HepG2 (cell line): ENCODE results near the gene FARSB. TPM values are rescaled to one million over a fixed set of nuclear protein-coding genes. Genes with fewer than 3 reads are reported as not detected.
A peak's percentile ranks its signal among the peaks of the same experiment; 100 is the strongest.

Experiments
- CEBPG ChIP-seq: IDR thresholded peaks from 2 replicates; pipeline ENCODE4 v1.6.1; 2016
- FOXK2 ChIP-seq: fragments of 450-650 bp; IDR thresholded peaks from 2 replicates; pipeline ENCODE4 v1.6.1; 2016
- HDAC2 ChIP-seq: sonication (generic); formaldehyde crosslinking; IDR thresholded peaks from 2 replicates; pipeline ENCODE4 v1.4.0; 2020; ENCODE audit warnings: missing genetic modification reagents
- ISL2 ChIP-seq: sonication (generic); formaldehyde crosslinking; IDR thresholded peaks from 2 replicates; pipeline ENCODE4 v1.5.0; 2020; ENCODE audit warnings: missing genetic modification reagents
- ISX ChIP-seq: sonication (generic); formaldehyde crosslinking; conservative IDR thresholded peaks from 2 replicates; pipeline ENCODE4 v1.5.0; 2020; ENCODE audit warnings: missing genetic modification reagents
- KDM3A ChIP-seq: IDR thresholded peaks from 2 replicates; pipeline ENCODE4 v1.6.1; 2018; ENCODE audit warnings: low read depth, missing compliant biosample characterization
- MTA1 ChIP-seq: sonication (generic); formaldehyde crosslinking; IDR thresholded peaks from 2 replicates; pipeline ENCODE4 v1.4.0; 2020; ENCODE audit warnings: missing genetic modification reagents, mild to moderate bottlenecking, borderline replicate concordance
- POGK ChIP-seq: sonication (generic); formaldehyde crosslinking; conservative IDR thresholded peaks from 2 replicates; pipeline ENCODE4 v1.8.0; 2022; ENCODE audit warnings: mild to moderate bottlenecking, moderate library complexity, missing genetic modification reagents
- PRMT3 ChIP-seq: sonication (generic); formaldehyde crosslinking; IDR thresholded peaks from 2 replicates; pipeline ENCODE4 v1.8.1; 2022; ENCODE audit warnings: low read depth, mild to moderate bottlenecking, moderate library complexity, missing genetic modification reagents, borderline replicate concordance
- SNRNP70 ChIP-seq: fragments of 200-400 bp; formaldehyde crosslinking; IDR thresholded peaks from 2 replicates; pipeline ENCODE4 v1.6.1; 2017; ENCODE audit warnings: mild to moderate bottlenecking, low read depth, low read length, moderate library complexity
- TGIF2 ChIP-seq: IDR thresholded peaks from 2 replicates; pipeline ENCODE4 v1.6.1; 2016; ENCODE audit warnings: control low read depth, missing compliant biosample characterization
- ZBTB21 ChIP-seq: sonication (generic); formaldehyde crosslinking; IDR thresholded peaks from 2 replicates; pipeline ENCODE4 v1.4.0; 2020; ENCODE audit warnings: missing genetic modification reagents
- ZBTB38 ChIP-seq: sonication (generic); formaldehyde crosslinking; IDR thresholded peaks from 2 replicates; pipeline ENCODE4 v1.5.1; 2020; ENCODE audit warnings: mild to moderate bottlenecking, missing genetic modification reagents
- ZFP1 ChIP-seq: IDR thresholded peaks from 2 replicates; pipeline ENCODE4 v1.6.1; 2016
- ZFP82 ChIP-seq: sonication (generic); formaldehyde crosslinking; IDR thresholded peaks from 2 replicates; pipeline ENCODE4 v1.5.1; 2020; ENCODE audit warnings: mild to moderate bottlenecking, missing genetic modification reagents, borderline replicate concordance
- ZNF143 ChIP-seq: sonication (generic); formaldehyde crosslinking; IDR thresholded peaks from 2 replicates; pipeline ENCODE4 v1.4.0; 2020; ENCODE audit warnings: missing genetic modification reagents
- ZNF331 ChIP-seq: sonication (generic); formaldehyde crosslinking; IDR thresholded peaks from 2 replicates; pipeline ENCODE4 v1.4.0; 2020; ENCODE audit warnings: missing genetic modification reagents
- ZNF549 ChIP-seq: sonication (generic); formaldehyde crosslinking; IDR thresholded peaks from 2 replicates; pipeline ENCODE4 v1.5.0; 2020; ENCODE audit warnings: missing genetic modification reagents
- ZNF563 ChIP-seq: sonication (generic); formaldehyde crosslinking; IDR thresholded peaks from 2 replicates; pipeline ENCODE4 v1.8.0; 2022; ENCODE audit warnings: mild to moderate bottlenecking, moderate library complexity, missing genetic modification reagents
- ZNF878 ChIP-seq: sonication (generic); formaldehyde crosslinking; IDR thresholded peaks from 2 replicates; pipeline ENCODE4 v1.8.1; 2023; ENCODE audit warnings: mild to moderate bottlenecking, missing genetic modification reagents, moderate library complexity
- polyA plus RNA-seq, 8 experiments: library from polyadenylated mRNA; depleted of rRNA in 3 of 8; stranded (reverse) in 7 of 8; unstranded in 1 of 8; fragments of >200 nt; fragmentation: Illumina TruSeq in 4 of 8; extraction: Trizol in 4 of 8; gene quantifications; 2 replicates each; pipeline versions ENCODE4 v1.2.1 to v1.2.3, GENCODE V29; 2011 to 2016; ENCODE audit warnings: low read depth in 4 of 8, missing spikeins in 1 of 8, mixed read lengths in 1 of 8; ENCODE audit not compliant: insufficient read depth in 1 of 8
- total RNA-seq, 5 experiments: library from RNA; depleted of rRNA; stranded (reverse); fragments of >200 nt; fragmentation: Illumina TruSeq; extraction: Trizol; gene quantifications; 2 replicates each; pipeline ENCODE4 v1.2.3, GENCODE V29; 2016; ENCODE audit warnings: low read depth in 1 of 5
- TF ChIP-seq, protein P1 (sequence below): sonication (generic); formaldehyde crosslinking; IDR thresholded peaks from 2 replicates; pipeline ENCODE4 v1.4.0; 2020; ENCODE audit warnings: missing genetic modification reagents
- TF ChIP-seq, protein P2 (sequence below): sonication (generic); formaldehyde crosslinking; IDR thresholded peaks from 2 replicates; pipeline ENCODE4 v1.5.0; 2020; ENCODE audit warnings: missing genetic modification reagents
- TF ChIP-seq, protein P3 (sequence below): sonication (generic); formaldehyde crosslinking; IDR thresholded peaks from 2 replicates; pipeline ENCODE4 v1.4.0; 2020; ENCODE audit warnings: missing genetic modification reagents

FARSB gene
- total and polyA plus RNA-seq, 2 of the 13 experiments (the other 11 are each of a cell fraction or from before 2014, with no cell fraction given) = 23.3 to 45.9 TPM

DNA sequence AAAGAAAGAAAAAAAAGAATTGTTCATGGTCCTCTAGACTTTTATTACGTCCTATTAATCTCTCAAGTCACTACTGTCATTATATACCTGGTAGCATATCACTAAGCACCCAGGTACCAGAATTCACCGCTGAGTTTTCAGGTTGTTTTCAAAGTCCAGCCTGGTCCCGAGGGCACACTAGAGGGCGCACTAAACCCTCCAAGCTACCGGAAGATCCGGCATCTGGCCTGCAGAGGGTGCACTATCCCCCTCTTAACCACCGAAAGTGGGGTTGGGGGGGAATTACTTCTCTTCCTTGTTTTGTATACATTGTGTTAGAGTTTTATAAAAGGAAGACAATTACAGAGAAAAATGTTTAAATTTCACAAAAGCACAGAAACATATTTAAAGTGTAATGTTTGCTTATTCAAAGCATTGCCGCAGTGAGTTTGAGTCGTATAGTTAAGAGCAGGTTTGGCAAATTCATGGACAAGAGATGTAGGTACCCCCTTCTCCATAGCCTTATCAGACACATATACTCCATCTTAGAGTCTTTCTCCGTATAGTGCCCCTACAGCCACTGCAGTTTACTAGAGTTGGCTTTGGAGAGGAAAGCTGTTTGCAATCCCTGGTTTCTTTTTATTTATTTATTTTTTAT lies 34.8 kb upstream of the FARSB start (continued):
- no peak for TF ChIP-seq ZNF563 (CRISPR knock-in tag)
- TF ChIP-seq ZNF878 (CRISPR knock-in tag) = no peak
- no peak for TF ChIP-seq PRMT3 (CRISPR knock-in tag)
- no peak for TF ChIP-seq ZBTB21
- TF ChIP-seq ZFP82 = 0 out of 2 replicates have a peak, but pooled peaks have one; percentile 32
- TF ChIP-seq, protein P1, sequence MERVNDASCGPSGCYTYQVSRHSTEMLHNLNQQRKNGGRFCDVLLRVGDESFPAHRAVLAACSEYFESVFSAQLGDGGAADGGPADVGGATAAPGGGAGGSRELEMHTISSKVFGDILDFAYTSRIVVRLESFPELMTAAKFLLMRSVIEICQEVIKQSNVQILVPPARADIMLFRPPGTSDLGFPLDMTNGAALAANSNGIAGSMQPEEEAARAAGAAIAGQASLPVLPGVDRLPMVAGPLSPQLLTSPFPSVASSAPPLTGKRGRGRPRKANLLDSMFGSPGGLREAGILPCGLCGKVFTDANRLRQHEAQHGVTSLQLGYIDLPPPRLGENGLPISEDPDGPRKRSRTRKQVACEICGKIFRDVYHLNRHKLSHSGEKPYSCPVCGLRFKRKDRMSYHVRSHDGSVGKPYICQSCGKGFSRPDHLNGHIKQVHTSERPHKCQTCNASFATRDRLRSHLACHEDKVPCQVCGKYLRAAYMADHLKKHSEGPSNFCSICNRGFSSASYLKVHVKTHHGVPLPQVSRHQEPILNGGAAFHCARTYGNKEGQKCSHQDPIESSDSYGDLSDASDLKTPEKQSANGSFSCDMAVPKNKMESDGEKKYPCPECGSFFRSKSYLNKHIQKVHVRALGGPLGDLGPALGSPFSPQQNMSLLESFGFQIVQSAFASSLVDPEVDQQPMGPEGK (CRISPR knock-in tag) = peak; percentile 86
- peak; percentile 55; the same call in 1 of the 2 replicates for TF ChIP-seq HDAC2 (CRISPR knock-in tag)
- no peak for TF ChIP-seq ISX (CRISPR knock-in tag)
- TF ChIP-seq ZBTB38 = no peak
- peak; percentile 81; the same call in 1 of the 2 replicates for TF ChIP-seq ZNF331 (CRISPR knock-in tag)
- no peak for TF ChIP-seq ZNF143 (CRISPR knock-in tag)
- no peak for TF ChIP-seq SNRNP70
- 0 out of 2 replicates have a peak, but pooled peaks have one; percentile 30 for TF ChIP-seq KDM3A (CRISPR knock-in tag)
- TF ChIP-seq ZNF549 (CRISPR knock-in tag) = no peak
- TF ChIP-seq ISL2 (CRISPR knock-in tag) = peak; percentile 68; the same call in 1 of the 2 replicates
- TF ChIP-seq TGIF2 = peak; percentile 78; the same call in 1 of the 2 replicates
- TF ChIP-seq ZFP1 (CRISPR knock-in tag) = no peak
- TF ChIP-seq, protein P2, sequence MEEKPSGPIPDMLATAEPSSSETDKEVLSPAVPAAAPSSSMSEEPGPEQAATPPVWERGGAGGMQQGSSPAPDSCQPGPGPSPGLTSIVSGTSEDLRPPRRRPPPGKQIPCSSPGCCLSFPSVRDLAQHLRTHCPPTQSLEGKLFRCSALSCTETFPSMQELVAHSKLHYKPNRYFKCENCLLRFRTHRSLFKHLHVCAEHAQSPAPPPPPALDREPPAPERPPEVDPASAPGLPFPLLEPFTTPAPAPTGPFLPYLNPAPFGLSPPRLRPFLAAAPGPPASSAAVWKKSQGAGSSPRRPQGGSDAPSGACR (CRISPR knock-in tag) = 0 out of 2 replicates have a peak, but pooled peaks have one; percentile 49
- peak; percentile 53 for TF ChIP-seq CEBPG (CRISPR knock-in tag)
- peak; percentile 84 for TF ChIP-seq POGK (CRISPR knock-in tag)
- 0 out of 2 replicates have a peak, but pooled peaks have one; percentile 19 for TF ChIP-seq FOXK2
- TF ChIP-seq, protein P3, sequence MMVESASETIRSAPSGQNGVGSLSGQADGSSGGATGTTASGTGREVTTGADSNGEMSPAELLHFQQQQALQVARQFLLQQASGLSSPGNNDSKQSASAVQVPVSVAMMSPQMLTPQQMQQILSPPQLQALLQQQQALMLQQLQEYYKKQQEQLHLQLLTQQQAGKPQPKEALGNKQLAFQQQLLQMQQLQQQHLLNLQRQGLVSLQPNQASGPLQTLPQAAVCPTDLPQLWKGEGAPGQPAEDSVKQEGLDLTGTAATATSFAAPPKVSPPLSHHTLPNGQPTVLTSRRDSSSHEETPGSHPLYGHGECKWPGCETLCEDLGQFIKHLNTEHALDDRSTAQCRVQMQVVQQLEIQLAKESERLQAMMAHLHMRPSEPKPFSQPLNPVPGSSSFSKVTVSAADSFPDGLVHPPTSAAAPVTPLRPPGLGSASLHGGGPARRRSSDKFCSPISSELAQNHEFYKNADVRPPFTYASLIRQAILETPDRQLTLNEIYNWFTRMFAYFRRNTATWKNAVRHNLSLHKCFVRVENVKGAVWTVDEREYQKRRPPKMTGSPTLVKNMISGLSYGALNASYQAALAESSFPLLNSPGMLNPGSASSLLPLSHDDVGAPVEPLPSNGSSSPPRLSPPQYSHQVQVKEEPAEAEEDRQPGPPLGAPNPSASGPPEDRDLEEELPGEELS (CRISPR knock-in tag) = 0 out of 2 replicates have a peak, but pooled peaks have one; percentile 37
- no peak for TF ChIP-seq MTA1 (CRISPR knock-in tag)
